ENCODE data around the gene HSBP1. TPM values are rescaled to one million over a fixed set of nuclear protein-coding genes. Genes with fewer than 3 reads are reported as not detected.

Gene HSBP1
- total and polyA plus RNA-seq, 2 donors (not counting 1 experiment from before 2014, with no cell fraction given), result 135 to 184 TPM

DNA sequence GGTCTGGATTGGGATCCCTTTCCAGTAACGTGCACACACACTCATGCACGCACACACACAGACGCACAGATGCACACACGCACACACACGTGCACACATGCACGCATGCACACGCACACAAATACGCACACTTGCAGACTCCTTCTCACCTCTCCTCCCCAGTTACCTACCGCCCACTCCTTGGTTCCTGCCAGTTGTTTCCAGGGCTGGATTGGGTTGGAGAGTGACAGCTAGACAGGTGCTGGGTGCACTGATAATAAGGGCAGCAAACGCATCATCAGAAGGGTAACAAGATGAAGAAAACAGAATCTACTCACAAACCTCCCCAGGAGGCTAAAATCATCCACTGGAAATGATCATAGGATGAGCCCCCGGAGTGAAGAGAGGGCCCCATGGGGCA, 45.0 kb downstream of the HSBP1 start:
- Histone ChIP-seq H3K36me3 (ENCODE audit: control insufficient read depth, insufficient read depth, low read length) (no peaks in the 10 kb centered on the region), H3K4me2 (ENCODE audit: extremely low read depth, insufficient read depth, low read length) (no peak overlapping the region), H3K27me3 (ENCODE audit: control insufficient read depth, insufficient read depth, low read length) (no peaks in the 10 kb centered on the region), H3K9me3 (ENCODE audit: control insufficient read depth, insufficient read depth, low read depth, low read length) (no peaks in the 10 kb centered on the region), H2AFZ (ENCODE audit: low read length) (no peak overlapping the region), H3K9ac (ENCODE audit: insufficient read depth, low read length) (no peak overlapping the region), H3K4me1 (ENCODE audit: control insufficient read depth, extremely low read depth, insufficient read depth, low read length) (no peaks in the 10 kb centered on the region), H3K79me2 (ENCODE audit: control insufficient read depth, insufficient read depth, low read length) (no peaks in the 10 kb centered on the region), H4K20me1 (ENCODE audit: control insufficient read depth, extremely low read depth, insufficient read depth, low read length) (no peaks in the 10 kb centered on the region), H3K4me3 (replicated peaks in 1 of 4; ENCODE audit: control extremely low read depth in 1 of 4, insufficient read depth in 1 of 4, low read depth in 3 of 4, low read length in 4 of 4) (no peak overlapping the region), H3K27ac (ENCODE audit: insufficient read depth, low read length) (no peak overlapping the region)
- TF ChIP-seq EZH2 (IDR thresholded peaks at IDR 0.05; ENCODE audit: low read length, missing control alignments), result no peak
- TF ChIP-seq, protein P1, sequence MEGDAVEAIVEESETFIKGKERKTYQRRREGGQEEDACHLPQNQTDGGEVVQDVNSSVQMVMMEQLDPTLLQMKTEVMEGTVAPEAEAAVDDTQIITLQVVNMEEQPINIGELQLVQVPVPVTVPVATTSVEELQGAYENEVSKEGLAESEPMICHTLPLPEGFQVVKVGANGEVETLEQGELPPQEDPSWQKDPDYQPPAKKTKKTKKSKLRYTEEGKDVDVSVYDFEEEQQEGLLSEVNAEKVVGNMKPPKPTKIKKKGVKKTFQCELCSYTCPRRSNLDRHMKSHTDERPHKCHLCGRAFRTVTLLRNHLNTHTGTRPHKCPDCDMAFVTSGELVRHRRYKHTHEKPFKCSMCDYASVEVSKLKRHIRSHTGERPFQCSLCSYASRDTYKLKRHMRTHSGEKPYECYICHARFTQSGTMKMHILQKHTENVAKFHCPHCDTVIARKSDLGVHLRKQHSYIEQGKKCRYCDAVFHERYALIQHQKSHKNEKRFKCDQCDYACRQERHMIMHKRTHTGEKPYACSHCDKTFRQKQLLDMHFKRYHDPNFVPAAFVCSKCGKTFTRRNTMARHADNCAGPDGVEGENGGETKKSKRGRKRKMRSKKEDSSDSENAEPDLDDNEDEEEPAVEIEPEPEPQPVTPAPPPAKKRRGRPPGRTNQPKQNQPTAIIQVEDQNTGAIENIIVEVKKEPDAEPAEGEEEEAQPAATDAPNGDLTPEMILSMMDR (conservative IDR thresholded peaks at IDR 0.05 in 1 of 2, IDR thresholded peaks at IDR 0.05 in 1 of 2; ENCODE audit: low read depth in 1 of 2, low read length in 2 of 2), result no peak
- DNase-seq (ENCODE audit: low read depth in 2 of 2), result no peak

DNA sequence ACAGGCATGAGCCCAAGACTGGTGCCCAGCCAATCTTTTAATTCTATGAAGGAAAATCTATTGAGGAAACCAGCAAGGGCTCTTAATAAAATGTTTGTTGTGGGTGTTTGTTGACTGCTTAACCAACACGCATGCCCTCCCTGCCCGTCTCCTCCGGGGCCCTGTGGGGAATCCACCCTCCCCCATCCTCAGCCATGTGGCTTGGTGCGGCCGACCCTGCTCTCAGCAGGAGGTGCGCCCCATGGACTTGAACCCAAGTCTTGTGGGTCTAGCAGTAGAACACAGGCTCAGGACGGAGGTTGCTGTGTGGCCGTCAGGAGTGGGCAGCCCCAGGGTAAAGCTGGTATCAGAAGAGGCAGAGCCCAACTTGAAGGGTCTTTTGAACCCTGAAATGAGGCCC, 46.1 kb downstream of the HSBP1 start:
- no peak for TF ChIP-seq EZH2 (IDR thresholded peaks at IDR 0.05; ENCODE audit: low read length, missing control alignments)
- TF ChIP-seq, protein P1 (conservative IDR thresholded peaks at IDR 0.05 in 1 of 2, IDR thresholded peaks at IDR 0.05 in 1 of 2; ENCODE audit: low read depth in 1 of 2, low read length in 2 of 2), result no peak
- Histone ChIP-seq H3K9ac (ENCODE audit: insufficient read depth, low read length) (no peak overlapping the region), H3K4me2 (ENCODE audit: extremely low read depth, insufficient read depth, low read length) (no peak overlapping the region), H3K79me2 (ENCODE audit: control insufficient read depth, insufficient read depth, low read length) (no peaks in the 10 kb centered on the region), H3K4me1 (ENCODE audit: control insufficient read depth, extremely low read depth, insufficient read depth, low read length) (no peaks in the 10 kb centered on the region), H3K36me3 (ENCODE audit: control insufficient read depth, insufficient read depth, low read length) (no peaks in the 10 kb centered on the region), H2AFZ (ENCODE audit: low read length) (no peak overlapping the region), H3K27me3 (ENCODE audit: control insufficient read depth, insufficient read depth, low read length) (peaks cover 4% of the 10 kb centered on the region), H4K20me1 (ENCODE audit: control insufficient read depth, extremely low read depth, insufficient read depth, low read length) (no peaks in the 10 kb centered on the region), H3K9me3 (ENCODE audit: control insufficient read depth, insufficient read depth, low read depth, low read length) (no peaks in the 10 kb centered on the region), H3K27ac (ENCODE audit: insufficient read depth, low read length) (no peak overlapping the region), H3K4me3 (replicated peaks in 1 of 4; ENCODE audit: control extremely low read depth in 1 of 4, insufficient read depth in 1 of 4, low read depth in 3 of 4, low read length in 4 of 4) (no peak overlapping the region)
- DNase-seq (ENCODE audit: low read depth in 2 of 2), result no peak

DNA sequence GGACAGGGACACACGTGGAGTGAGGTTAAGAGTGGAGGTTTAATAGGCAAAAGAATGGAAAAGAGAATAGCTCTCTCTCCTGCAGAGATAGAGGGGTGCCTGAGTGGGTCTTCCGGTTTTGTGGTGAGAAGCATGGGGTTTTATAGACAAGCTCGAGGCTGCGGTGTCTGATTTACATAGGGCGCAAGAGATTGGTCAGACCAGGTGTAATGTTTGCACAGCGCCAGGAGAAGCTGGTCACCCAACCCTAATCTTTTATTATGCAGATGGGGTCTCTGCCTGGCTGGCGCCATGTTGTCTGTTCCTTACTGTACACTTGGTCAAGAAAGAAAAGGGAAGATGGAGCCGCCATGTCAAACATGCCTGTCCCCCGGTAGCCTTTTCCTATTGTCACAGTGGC, 46.6 kb downstream of the HSBP1 start:
- Histone ChIP-seq H3K27me3 (ENCODE audit: control insufficient read depth, insufficient read depth, low read length) (peaks cover 4% of the 10 kb centered on the region), H4K20me1 (ENCODE audit: control insufficient read depth, extremely low read depth, insufficient read depth, low read length) (no peaks in the 10 kb centered on the region), H3K79me2 (ENCODE audit: control insufficient read depth, insufficient read depth, low read length) (no peaks in the 10 kb centered on the region), H3K9me3 (ENCODE audit: control insufficient read depth, insufficient read depth, low read depth, low read length) (no peaks in the 10 kb centered on the region), H3K4me1 (ENCODE audit: control insufficient read depth, extremely low read depth, insufficient read depth, low read length) (no peaks in the 10 kb centered on the region), H3K4me3 (replicated peaks in 1 of 4; ENCODE audit: control extremely low read depth in 1 of 4, insufficient read depth in 1 of 4, low read depth in 3 of 4, low read length in 4 of 4) (no peak overlapping the region), H3K27ac (ENCODE audit: insufficient read depth, low read length) (no peak overlapping the region), H3K4me2 (ENCODE audit: extremely low read depth, insufficient read depth, low read length) (no peak overlapping the region), H3K9ac (ENCODE audit: insufficient read depth, low read length) (no peak overlapping the region), H3K36me3 (ENCODE audit: control insufficient read depth, insufficient read depth, low read length) (no peaks in the 10 kb centered on the region), H2AFZ (ENCODE audit: low read length) (no peak overlapping the region)
- DNase-seq (ENCODE audit: low read depth in 2 of 2), result no peak
- no peak for TF ChIP-seq EZH2 (IDR thresholded peaks at IDR 0.05; ENCODE audit: low read length, missing control alignments)
- TF ChIP-seq, protein P1 (conservative IDR thresholded peaks at IDR 0.05 in 1 of 2, IDR thresholded peaks at IDR 0.05 in 1 of 2; ENCODE audit: low read depth in 1 of 2, low read length in 2 of 2), result no peak

Measured in fibroblast of lung (primary cell).